CD4-positive, alpha-beta T cell treated with Interleukin-15 for 1 hour (primary cell): ENCODE results near the gene INSM2.
A peak's percentile ranks its signal among the peaks of the same experiment; 100 is the strongest.

Source experiments
- DNase-seq: peaks from one replicate; pipeline ENCODE4 v3.0.0-alpha.2; 2020

Gene INSM2

DNA sequence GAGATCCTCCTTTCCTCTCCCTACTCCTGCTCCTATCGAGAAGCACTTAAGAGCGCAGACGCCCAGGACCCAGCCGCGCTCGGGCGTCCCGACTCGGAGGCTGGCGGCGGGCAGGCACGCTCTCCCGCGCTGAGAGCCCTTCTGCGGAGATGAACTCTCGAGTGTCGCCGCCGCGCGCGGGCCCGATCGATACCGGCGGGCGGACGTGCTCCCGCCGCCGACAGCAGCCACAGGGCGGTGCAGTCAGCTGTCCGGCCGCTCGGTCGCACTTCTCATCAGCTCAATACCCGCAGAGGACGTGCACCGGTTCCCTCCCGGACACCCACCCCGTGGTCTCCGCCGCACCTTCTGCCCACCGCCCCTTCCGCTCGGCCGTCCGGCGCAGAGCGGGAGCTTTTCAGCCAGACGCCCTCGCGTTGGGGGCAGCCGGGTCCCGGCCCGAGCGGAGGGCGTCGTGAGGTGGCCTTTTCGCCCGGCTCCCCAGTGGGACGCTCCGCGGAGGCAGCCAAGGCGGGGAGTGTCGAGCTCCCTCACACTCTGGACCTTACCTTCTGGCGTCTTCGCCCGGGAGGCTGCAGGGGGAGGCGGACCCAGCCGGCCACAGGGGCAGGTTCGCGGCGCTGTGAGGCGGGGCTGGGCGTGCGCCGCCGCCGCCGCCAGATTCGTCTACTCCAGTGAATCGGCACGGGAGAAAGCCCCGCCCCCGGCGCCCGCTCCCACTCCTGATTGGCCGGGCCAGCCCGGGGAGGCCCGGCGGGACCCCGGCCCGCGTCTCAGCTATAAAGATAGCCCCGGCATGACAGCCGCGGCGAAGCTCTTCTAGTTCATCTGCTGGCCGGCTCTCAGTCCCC lies at the start of gene INSM2:
Gene INSM2 (plus strand): TSS at position 808 of the 851 bp plus-strand sequence. CDS start 89 bp downstream, outside the sequence.
- DNase-seq = peak; percentile 45

GRCh38 chr14:35492569-35493014 lies 41.4 kb upstream of the INSM2 start:
- no peak for DNase-seq

DNA sequence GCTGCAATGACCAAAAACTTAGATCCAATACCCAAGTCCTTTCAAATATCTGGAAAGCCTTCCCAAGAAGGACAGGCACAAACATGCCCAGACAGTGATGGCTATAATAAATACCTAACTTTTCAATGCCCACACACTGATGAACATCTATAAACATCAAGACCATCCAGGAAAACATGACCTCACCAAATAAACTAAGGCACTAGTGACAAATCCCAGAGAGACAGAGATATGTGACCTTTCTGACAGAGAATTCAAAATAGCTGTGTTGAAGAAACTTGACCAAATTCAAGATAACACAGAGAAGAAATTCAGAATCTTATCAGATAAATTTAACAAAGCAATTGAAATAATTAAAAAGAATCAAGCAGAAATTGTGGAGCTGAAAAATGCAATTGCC lies 38.7 kb upstream of the INSM2 start:
- DNase-seq = no peak

- no peak for DNase-seq
Measured at GRCh38 chr14:35499180-35499579, 34.8 kb upstream of the INSM2 start.

DNA sequence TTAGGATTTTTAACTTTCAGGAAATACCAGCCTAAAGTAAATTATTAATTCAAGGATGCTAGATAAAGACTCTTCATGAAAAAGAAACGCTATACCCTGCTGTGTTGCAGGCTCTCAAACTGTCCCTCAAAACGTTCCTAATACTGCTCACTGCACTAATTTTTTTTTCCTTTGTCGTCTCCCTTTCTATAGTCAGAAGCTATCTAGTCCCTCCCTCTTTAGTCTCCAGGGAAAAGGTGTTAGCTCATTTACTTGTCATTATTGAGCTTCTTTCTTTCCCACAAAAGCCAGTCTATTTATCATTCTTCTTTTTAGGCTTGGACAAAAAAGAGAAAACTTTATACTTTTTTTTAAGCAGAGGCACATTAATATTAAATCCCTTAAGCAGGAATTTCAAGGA lies 30.3 kb upstream of the INSM2 start:
- DNase-seq = no peak

DNA sequence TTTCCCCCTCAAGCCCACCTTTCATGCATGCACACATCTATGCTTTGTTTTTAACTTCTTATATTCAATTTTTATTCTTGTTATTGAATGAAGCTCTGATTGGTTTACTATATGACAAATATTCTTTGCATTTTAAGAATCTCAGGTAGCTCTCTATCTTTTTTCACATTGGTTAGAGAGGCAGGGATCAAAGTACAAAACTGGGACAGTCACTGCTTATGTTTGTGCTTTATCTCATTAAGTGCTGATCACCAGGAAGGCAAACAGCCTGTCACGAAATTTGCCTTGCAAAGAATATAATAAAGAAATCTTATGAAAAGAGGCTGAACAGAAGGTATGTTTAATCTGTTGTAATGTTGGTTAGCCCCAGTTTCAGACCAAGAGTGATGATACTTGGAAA lies 29.7 kb upstream of the INSM2 start:
- no peak for DNase-seq

- no peak for DNase-seq
Measured at GRCh38 chr14:35506461-35506860, 27.5 kb upstream of the INSM2 start.

DNA sequence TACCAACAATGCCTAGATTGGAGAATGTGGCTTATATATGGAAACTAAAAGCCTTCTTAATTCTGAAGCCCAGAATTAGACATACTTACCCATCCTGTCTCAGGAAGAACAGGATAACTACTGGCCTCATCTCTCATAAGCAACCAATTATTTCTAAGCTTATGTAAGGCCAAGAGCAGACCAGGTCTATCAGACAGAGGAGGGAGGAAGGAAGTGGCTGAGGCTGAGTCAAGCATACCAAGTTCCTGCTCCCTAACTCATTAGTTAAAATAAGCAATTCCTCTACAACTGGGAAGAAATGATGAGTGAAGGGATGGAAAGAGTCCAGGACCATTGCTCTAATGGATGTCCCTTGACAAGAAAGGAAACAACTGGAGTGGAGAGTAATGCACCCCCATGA lies 27.0 kb upstream of the INSM2 start:
- no peak for DNase-seq

DNA sequence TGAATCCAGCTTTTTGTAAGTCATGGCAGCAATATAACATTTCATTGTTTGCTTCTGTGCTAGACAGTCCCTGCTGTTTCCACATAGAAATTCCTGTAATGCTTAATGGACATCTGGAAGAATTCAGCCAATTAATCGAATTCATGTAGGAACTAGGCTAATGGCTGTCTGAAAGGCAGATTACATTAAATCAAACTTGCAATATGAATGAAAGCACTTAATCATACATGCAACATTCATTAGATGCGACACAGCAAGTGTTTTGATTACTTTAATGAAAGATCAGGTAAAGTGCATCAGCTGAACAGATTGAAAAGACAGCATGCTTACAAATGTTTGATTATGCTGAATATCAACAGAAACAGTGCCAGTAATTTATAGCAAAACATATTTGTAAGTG lies 24.1 kb upstream of the INSM2 start:
- DNase-seq = no peak

GRCh38 chr14:35512765-35513164 lies 21.2 kb upstream of the INSM2 start:
- DNase-seq = no peak

- no peak for DNase-seq
Measured at GRCh38 chr14:35515916-35516315, 18.0 kb upstream of the INSM2 start.

DNA sequence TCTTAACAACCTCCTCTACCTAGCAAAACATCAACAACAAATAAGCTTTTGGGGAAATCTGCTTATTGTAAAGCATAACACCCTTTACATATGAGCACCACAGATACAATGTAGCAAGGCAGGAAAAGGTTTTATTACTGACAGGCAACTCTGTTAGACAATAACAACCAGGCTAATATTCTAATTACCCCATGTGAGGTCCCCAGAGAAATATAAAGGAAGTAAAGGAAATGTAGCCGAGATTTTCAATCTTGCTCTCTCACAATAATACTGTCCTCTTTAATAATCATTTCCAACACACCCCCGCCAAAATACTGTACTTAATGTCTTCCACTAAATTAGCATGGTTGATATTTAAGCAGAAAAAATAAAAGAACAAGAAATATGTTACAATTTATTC lies 14.0 kb upstream of the INSM2 start:
- no peak for DNase-seq

DNA sequence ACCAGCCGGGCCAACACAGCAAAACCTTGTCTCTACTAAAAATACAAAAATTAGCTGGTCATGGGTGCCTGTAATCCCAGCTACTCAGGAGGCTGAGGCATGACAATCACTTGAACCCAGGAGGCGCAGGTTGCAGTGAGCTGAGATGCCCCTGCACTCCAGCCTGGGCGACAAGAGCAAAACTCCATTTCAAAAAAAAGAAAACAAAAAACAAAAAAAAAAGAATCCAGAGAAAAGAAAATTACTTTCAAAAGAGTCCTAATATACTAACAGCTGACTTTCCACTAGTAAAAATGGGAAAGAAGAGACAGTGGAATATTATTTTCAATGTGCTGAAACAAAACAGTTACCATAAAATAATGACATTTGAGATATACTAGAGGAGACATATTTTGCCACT lies 8.3 kb upstream of the INSM2 start:
- no peak for DNase-seq

DNA sequence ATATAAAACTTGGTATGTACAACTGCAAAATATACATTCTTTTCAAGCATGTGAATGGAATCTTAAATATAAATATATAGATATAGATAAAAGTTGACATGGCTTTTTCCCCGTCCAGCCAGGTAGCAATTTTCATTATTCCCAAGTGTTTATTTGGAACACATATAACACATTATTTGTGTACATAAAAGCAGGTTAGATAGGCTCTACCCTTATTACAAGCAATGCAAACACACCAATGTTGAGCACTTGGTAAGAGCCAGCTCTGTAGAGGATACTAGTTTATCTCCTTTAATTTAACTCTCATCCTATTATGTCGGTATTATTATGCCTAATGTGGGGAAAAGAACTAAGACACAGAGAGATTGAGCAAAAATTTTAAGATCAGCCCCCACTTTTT lies 7.0 kb upstream of the INSM2 start:
- DNase-seq = no peak

- DNase-seq = no peak
Measured at GRCh38 chr14:35531960-35532747, 1.8 kb upstream of the INSM2 start.

- no peak for DNase-seq
Measured at GRCh38 chr14:35532783-35533356, 1.1 kb upstream of the INSM2 start.

- DNase-seq = no peak
Measured at GRCh38 chr14:35534208-35534872, 376 bp downstream of the INSM2 start.

DNA sequence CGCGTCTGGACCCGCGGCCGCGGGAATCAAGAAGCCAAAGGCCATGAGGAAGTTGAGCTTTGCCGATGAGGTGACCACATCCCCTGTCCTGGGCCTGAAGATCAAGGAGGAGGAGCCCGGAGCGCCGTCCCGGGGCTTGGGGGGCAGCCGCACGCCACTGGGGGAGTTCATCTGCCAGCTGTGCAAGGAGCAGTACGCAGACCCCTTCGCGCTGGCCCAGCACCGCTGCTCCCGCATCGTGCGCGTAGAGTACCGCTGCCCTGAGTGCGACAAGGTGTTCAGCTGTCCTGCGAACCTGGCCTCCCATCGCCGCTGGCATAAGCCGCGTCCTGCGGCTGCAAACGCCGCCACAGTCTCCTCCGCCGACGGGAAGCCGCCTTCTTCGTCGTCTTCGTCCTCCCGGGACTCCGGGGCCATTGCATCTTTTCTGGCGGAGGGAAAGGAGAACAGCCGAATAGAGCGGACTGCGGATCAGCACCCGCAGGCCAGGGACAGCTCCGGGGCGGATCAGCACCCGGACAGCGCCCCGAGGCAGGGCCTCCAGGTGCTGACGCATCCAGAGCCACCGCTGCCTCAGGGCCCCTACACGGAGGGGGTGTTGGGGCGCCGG lies 1.0 kb downstream of the INSM2 start:
- DNase-seq = peak; percentile 47

GRCh38 chr14:35535483-35536112 lies 1.6 kb downstream of the INSM2 start:
- no peak for DNase-seq

GRCh38 chr14:35539969-35540368 lies 6.0 kb downstream of the INSM2 start:
- no peak for DNase-seq

DNA sequence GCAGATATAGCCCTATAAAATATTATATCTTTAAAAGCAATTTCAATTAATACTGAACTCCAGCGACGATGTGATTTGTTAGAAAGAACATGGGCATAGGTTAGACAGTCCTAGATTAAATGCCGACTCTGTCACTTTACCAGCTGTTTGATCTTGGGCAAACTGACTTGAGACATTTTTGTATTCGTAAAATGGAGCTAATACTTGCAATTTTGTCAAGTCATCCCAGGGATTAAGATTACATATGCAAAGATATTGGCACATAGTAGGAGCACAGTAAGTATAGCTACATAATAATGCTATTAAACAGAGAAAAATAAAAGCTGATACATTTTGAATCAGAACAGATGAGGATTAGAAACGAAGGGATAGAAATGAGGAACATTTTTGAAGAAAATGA lies 9.0 kb downstream of the INSM2 start:
- no peak for DNase-seq

DNA sequence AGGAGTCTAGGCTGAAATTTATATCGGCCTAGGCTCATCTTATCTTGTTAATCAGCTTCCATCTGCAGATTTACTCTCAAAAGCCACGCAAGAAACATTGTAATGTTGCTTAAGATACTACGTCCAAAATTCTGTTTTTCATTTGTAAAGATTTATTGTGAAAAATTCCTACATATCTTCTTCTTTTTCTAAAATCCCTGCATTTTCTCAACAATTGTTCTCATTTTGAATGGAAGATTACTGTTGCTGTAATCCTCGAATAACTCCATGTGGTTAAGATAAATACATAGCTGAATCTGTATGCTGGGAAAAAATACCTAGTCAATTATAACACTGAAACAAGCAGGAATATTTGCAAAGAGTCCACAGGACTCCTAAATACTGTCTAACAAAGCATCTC lies 15.6 kb downstream of the INSM2 start:
- DNase-seq = no peak
